Testis (tissue), 2 donors: ENCODE measurements around the gene TSHZ1.

Experiments used
- CTCF ChIP-seq, 3 experiments: fragments of 450-650 bp in 2 of 3; fragments of 200-600 bp in 1 of 3; sonication (generic) in 1 of 3; IDR thresholded peaks; one replicate each; pipeline ENCODE4 v1.5.1; 2016 to 2019; ENCODE audit warnings: antibody characterized with exemption in 3 of 3, mild to moderate bottlenecking in 2 of 3, moderate library complexity in 1 of 3
- POLR2A ChIP-seq: fragments of 450-650 bp; IDR thresholded peaks from one replicate; pipeline ENCODE4 v1.6.1; 2017; ENCODE audit warnings: antibody characterized with exemption, mild to moderate bottlenecking, moderate library complexity

- TF ChIP-seq POLR2A (no peak), CTCF (IDR thresholded peaks at IDR 0.05) (no peak)
Measured at GRCh38 chr18:75172299-75173124, 38.1 kb upstream of the TSHZ1 start.
